ENCODE results near the gene PGLYRP2.

Gene PGLYRP2

GRCh38 chr19:15423130-15423529 is 56.2 kb downstream of the PGLYRP2 start:
- no peak for FAIRE-seq

DNA sequence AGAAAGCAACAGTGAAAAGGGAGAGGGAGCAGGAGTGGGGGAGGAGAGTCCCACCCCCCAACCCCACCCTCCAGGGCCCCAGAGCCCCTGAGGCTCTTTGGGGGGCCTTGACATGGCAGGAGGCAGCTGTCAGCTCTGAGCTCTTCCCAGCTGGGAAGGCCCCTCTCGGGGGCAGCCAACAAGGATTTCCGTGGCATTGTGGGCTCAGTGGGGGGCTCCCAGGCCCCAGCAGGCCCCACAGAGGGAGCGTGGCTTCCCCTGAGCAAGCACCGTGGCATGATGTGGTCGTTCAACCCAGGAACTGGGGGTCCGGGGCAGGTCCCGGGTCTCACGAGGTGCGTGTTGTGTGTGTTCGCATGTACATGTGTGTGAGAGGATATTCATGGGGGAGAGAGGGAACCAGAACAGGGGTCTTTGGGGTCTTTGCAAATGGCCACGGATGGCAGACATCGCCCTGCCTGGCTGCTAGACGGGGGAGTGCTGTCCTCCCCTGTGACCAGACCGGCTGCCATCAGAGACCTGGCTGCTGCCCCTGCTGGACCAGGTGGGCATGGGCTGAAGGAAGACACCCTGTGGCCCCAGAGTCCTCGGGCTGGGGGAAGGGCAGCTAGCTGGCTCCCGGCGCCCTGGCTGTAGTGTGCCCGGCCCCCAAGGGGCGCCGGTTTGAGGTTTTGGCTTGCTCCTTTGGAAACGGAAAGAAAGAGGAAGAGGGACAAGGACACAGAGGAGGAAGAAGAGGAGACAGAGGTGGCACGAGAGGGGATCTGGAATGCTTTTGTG is 56.8 kb downstream of the PGLYRP2 start:
- no peak for FAIRE-seq

GRCh38 chr19:15421721-15422260 is 57.5 kb downstream of the PGLYRP2 start:
- FAIRE-seq = no peak

- no peak for FAIRE-seq
Measured at GRCh38 chr19:15421136-15421695, 58.1 kb downstream of the PGLYRP2 start.

DNA sequence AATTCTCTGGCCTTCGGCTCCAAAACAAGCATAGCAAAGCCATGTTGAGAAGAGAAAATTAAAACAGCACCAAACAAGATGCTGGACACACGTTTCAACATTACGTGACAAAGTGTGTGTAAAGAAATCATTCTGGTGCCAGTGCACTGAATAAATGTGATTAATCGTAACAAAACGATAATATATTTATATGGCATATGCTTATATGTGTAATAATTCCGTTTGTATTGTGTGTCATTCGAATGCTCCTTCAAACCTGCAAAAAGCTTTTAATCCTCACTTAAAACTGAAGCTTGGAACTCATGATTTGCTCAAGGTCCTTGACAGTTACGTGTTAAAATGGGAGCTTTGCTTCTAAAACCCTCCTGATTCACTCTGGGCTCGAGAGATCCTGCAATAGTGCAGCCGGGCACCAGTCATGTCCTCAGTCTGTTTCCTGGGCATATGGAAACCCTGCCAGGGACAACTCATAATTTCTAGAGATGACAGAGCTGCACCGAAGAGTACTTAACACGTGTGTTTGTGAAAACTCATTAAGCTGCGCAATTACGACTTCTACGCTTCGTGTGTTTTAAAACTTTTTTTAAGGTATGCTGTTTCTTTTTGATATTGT is 59.8 kb downstream of the PGLYRP2 start:
- FAIRE-seq = no peak
